Endodermal cell (in vitro differentiated cells): ENCODE measurements around the gene RAB19. TPM values are rescaled to one million over a fixed set of nuclear protein-coding genes. Genes with fewer than 3 reads are reported as not detected.

ENCODE experiments used
- DNase-seq: peaks from one replicate; pipeline ENCODE4 v3.0.0-alpha.2; 2017
- H3K27ac ChIP-seq: 2 replicates; pipeline ENCODE4 v1.5.1; 2013; ENCODE audit warnings: mild to moderate bottlenecking, low read depth, low read length, moderate library complexity
- H3K27me3 ChIP-seq: 2 replicates; pipeline ENCODE4 v1.6.1; 2013; ENCODE audit warnings: mild to moderate bottlenecking, low read length, moderate library complexity; ENCODE audit not compliant: insufficient read depth, control insufficient read depth, poor library complexity, severe bottlenecking
- H3K36me3 ChIP-seq: 2 replicates; pipeline ENCODE4 v1.7.0; 2013; ENCODE audit warnings: mild to moderate bottlenecking, low read length, moderate library complexity; ENCODE audit not compliant: control insufficient read depth, insufficient read depth
- H3K4me1 ChIP-seq: one replicate; pipeline ENCODE4 v1.7.0; 2013; ENCODE audit warnings: low read length; ENCODE audit not compliant: control insufficient read depth, insufficient read depth
- H3K4me3 ChIP-seq: 2 replicates; pipeline ENCODE4 v1.5.1; 2013; ENCODE audit warnings: mild to moderate bottlenecking, low read length, moderate library complexity
- H3K9ac ChIP-seq: 2 replicates; pipeline ENCODE4 v1.6.1; 2013; ENCODE audit warnings: mild to moderate bottlenecking, low read length, moderate library complexity; ENCODE audit not compliant: poor library complexity, severe bottlenecking; ENCODE audit errors: extremely low read depth
- H3K9me3 ChIP-seq: 2 replicates; pipeline ENCODE4 v1.6.1; 2013; ENCODE audit warnings: mild to moderate bottlenecking, low read length, moderate library complexity; ENCODE audit not compliant: control insufficient read depth
- H3K27ac Mint-ChIP-seq: 2 replicates; pipeline ENCODE4 v1.8.0; 2020; ENCODE audit warnings: mixed read lengths
- H3K27me3 Mint-ChIP-seq: 2 replicates; pipeline ENCODE4 v1.8.0; 2021; ENCODE audit warnings: mild to moderate bottlenecking, mixed read lengths; ENCODE audit not compliant: insufficient read depth
- H3K36me3 Mint-ChIP-seq: 2 replicates; pipeline ENCODE4 v1.8.0; 2020; ENCODE audit warnings: low read depth, mixed read lengths
- H3K4me1 Mint-ChIP-seq: 2 replicates; pipeline ENCODE4 v1.8.0; 2020; ENCODE audit warnings: mixed read lengths
- H3K4me3 Mint-ChIP-seq: 2 replicates; pipeline ENCODE4 v1.8.0; 2020; ENCODE audit warnings: mild to moderate bottlenecking, moderate library complexity, mixed read lengths
- H3K9me3 Mint-ChIP-seq: 2 replicates; pipeline ENCODE4 v1.8.0; 2020; ENCODE audit warnings: mild to moderate bottlenecking, mixed read lengths
- CTCF ChIP-seq: fragments of 200-600 bp; sonication (generic); conservative IDR thresholded peaks from 2 replicates; pipeline ENCODE4 v1.5.0; 2021; ENCODE audit warnings: antibody characterized with exemption, mild to moderate bottlenecking
- WGBS, 2 experiments: methylation state at CpG; one replicate each; pipeline versions ENCODE4 v1.1.5 to v1.1.7; 2013; ENCODE audit warnings: missing lambda C conversion rate in 2 of 2, mixed read lengths in 1 of 2; ENCODE audit not compliant: insufficient coverage in 1 of 2, insufficient read length in 1 of 2; 5-methylcytosine and 5-hydroxymethylcytosine counted together
- total RNA-seq, 2 donors: library from RNA; stranded (reverse); fragmentation: NEBNext Ultra II Directional in 1 of 2; extraction: Animal tissue kit (Norgen Biotek cat#: 25700) in 1 of 2; gene quantifications; 2 replicates in 1 of 2; 3 replicates in 1 of 2; pipeline ENCODE4 v1.2.1, GENCODE V29; 2021

RAB19 gene
- total RNA-seq, 2 donors from 2014 or later: 5.1 to 5.7 TPM

GRCh38 chr7:140369294-140369693 lies 34.6 kb upstream of the RAB19 start:
- H3K4me1 ChIP-seq: no peaks in the 10 kb centered on the region
- no peak for TF ChIP-seq CTCF
- H3K9ac ChIP-seq: no peak overlapping the region
- Mint-ChIP-seq H3K36me3 (peaks cover 50% of the 10 kb centered on the region), H3K27ac (peak overlapping the region; percentile 4), H3K4me3 (no peak overlapping the region), H3K27me3 (no peaks in the 10 kb centered on the region), H3K4me1 (peaks cover 11% of the 10 kb centered on the region), H3K9me3 (peaks cover under 1% of the 10 kb centered on the region)
- H3K9me3 ChIP-seq: no peaks in the 10 kb centered on the region
- 83 to 89% methylated on average over 1 to 4 of the region's 4 CpGs for WGBS, 2 experiments
- peaks cover 29% of the 10 kb centered on the region for H3K36me3 ChIP-seq
- H3K27ac ChIP-seq: no peak overlapping the region
- DNase-seq: no peak
- no peak overlapping the region for H3K4me3 ChIP-seq
- no peaks in the 10 kb centered on the region for H3K27me3 ChIP-seq

- Histone ChIP-seq H3K36me3 (peaks cover 47% of the 10 kb centered on the region), H3K27me3 (no peaks in the 10 kb centered on the region), H3K4me1 (no peaks in the 10 kb centered on the region), H3K9me3 (no peaks in the 10 kb centered on the region), H3K9ac (no peak overlapping the region), H3K4me3 (no peak overlapping the region), H3K27ac (no peak overlapping the region)
- H3K4me3 Mint-ChIP-seq: no peak overlapping the region
- no peaks in the 10 kb centered on the region for H3K27me3 Mint-ChIP-seq
- H3K9me3 Mint-ChIP-seq: no peaks in the 10 kb centered on the region
- TF ChIP-seq CTCF: no peak
- DNase-seq: no peak
- H3K36me3 Mint-ChIP-seq: peaks cover 60% of the 10 kb centered on the region
- 95 to 100% methylated on average over 8 to 9 of the region's 9 CpGs for WGBS, 2 experiments
- H3K4me1 Mint-ChIP-seq: no peaks in the 10 kb centered on the region
- H3K27ac Mint-ChIP-seq: no peak overlapping the region
Observed at GRCh38 chr7:140375323-140375722, 28.5 kb upstream of the RAB19 start.

- Mint-ChIP-seq H3K4me1 (no peaks in the 10 kb centered on the region), H3K27ac (no peak overlapping the region), H3K27me3 (no peaks in the 10 kb centered on the region), H3K36me3 (peaks cover 59% of the 10 kb centered on the region), H3K4me3 (no peak overlapping the region), H3K9me3 (no peaks in the 10 kb centered on the region)
- Histone ChIP-seq H3K4me3 (no peak overlapping the region), H3K4me1 (no peaks in the 10 kb centered on the region), H3K27me3 (no peaks in the 10 kb centered on the region), H3K36me3 (peaks cover 51% of the 10 kb centered on the region), H3K27ac (no peak overlapping the region), H3K9ac (no peak overlapping the region), H3K9me3 (no peaks in the 10 kb centered on the region)
- DNase-seq: no peak
- TF ChIP-seq CTCF: no peak
- WGBS, 2 experiments: 88 to 94% methylated on average over 8 of the region's 8 CpGs
Observed at GRCh38 chr7:140375892-140376730, 27.7 kb upstream of the RAB19 start.
